ENCODE measurements around the gene HLA-A. TPM values are rescaled to one million over a fixed set of nuclear protein-coding genes. Genes with fewer than 3 reads are reported as not detected.

The HLA-A gene
- total and polyA plus RNA-seq, 2 experiments from 2014 or later, result 339 to 349 TPM

GRCh38 chr6:29968905-29969304 is 26.6 kb downstream of the HLA-A start:
- Histone ChIP-seq H3K4me2 (no peak overlapping the region), H3K4me3 (no peak overlapping the region), H3K4me1 (ENCODE audit: insufficient read depth) (peaks cover 26% of the 10 kb centered on the region), H2AFZ (no peak overlapping the region), H3K79me2 (no peaks in the 10 kb centered on the region), H3K9me3 (ENCODE audit: low read depth) (no peaks in the 10 kb centered on the region), H3K27me3 (peaks cover 17% of the 10 kb centered on the region), H4K20me1 (ENCODE audit: insufficient read depth, poor library complexity, severe bottlenecking) (no peaks in the 10 kb centered on the region), H3K9me2 (replicated peaks; ENCODE audit: insufficient read depth) (no peaks in the 10 kb centered on the region), H3K36me3 (replicated peaks; ENCODE audit: insufficient read depth, low read depth) (no peaks in the 10 kb centered on the region), H3K27ac (no peak overlapping the region)
- DNase-seq (ENCODE audit: low spot score), result no peak
- 96% methylated on average over 2 of the region's 2 CpGs for WGBS (ENCODE audit: low lambda C conversion rate, missing lambda C conversion rate)
- TF ChIP-seq CTCF (IDR thresholded peaks at IDR 0.05; ENCODE audit: poor library complexity), result no peak
- no peak for TF ChIP-seq EZH2phosphoT487 (IDR thresholded peaks at IDR 0.05; ENCODE audit: low read depth, severe bottlenecking, unreplicated experiment)
- no peak for TF ChIP-seq EZH2 (IDR thresholded peaks at IDR 0.05; ENCODE audit: borderline replicate concordance)

- no peaks in the 10 kb centered on the region for H3K79me2 ChIP-seq
Measured at GRCh38 chr6:29970711-29971110, 28.4 kb downstream of the HLA-A start.

GRCh38 chr6:29974901-29975560 is 32.7 kb downstream of the HLA-A start:
- H4K20me1 ChIP-seq (ENCODE audit: insufficient read depth, poor library complexity, severe bottlenecking), result no peaks in the 10 kb centered on the region
- no peak for DNase-seq (ENCODE audit: low spot score)
- H3K4me2 ChIP-seq, result peak overlapping the region; percentile 78
- H3K9me2 ChIP-seq (replicated peaks; ENCODE audit: insufficient read depth), result no peaks in the 10 kb centered on the region
- no peaks in the 10 kb centered on the region for H3K79me2 ChIP-seq
- WGBS (ENCODE audit: low lambda C conversion rate, missing lambda C conversion rate), result 20% methylated on average over 17 of the region's 17 CpGs
- H3K4me3 ChIP-seq, result no peak overlapping the region
- H3K36me3 ChIP-seq (replicated peaks; ENCODE audit: insufficient read depth, low read depth), result no peaks in the 10 kb centered on the region
- H3K27me3 ChIP-seq, result peaks cover 38% of the 10 kb centered on the region
- no peak overlapping the region for H2AFZ ChIP-seq
- peaks cover 13% of the 10 kb centered on the region for H3K4me1 ChIP-seq (ENCODE audit: insufficient read depth)
- H3K9me3 ChIP-seq (ENCODE audit: low read depth), result no peaks in the 10 kb centered on the region
- no peak for TF ChIP-seq CTCF (IDR thresholded peaks at IDR 0.05; ENCODE audit: poor library complexity)
- peak; percentile 79 for TF ChIP-seq EZH2 (IDR thresholded peaks at IDR 0.05; ENCODE audit: borderline replicate concordance)
- no peak for TF ChIP-seq EZH2phosphoT487 (IDR thresholded peaks at IDR 0.05; ENCODE audit: low read depth, severe bottlenecking, unreplicated experiment)
- H3K27ac ChIP-seq, result no peak overlapping the region

More at GRCh38 chr6:29970711-29971110, 28.4 kb downstream of the HLA-A start:
- Histone ChIP-seq H2AFZ (no peak overlapping the region), H3K27ac (no peak overlapping the region), H3K27me3 (peaks cover 34% of the 10 kb centered on the region), H3K9me2 (replicated peaks; ENCODE audit: insufficient read depth) (no peaks in the 10 kb centered on the region), H3K4me2 (no peak overlapping the region), H3K4me1 (ENCODE audit: insufficient read depth) (peaks cover 20% of the 10 kb centered on the region), H3K36me3 (replicated peaks; ENCODE audit: insufficient read depth, low read depth) (no peaks in the 10 kb centered on the region), H3K4me3 (no peak overlapping the region), H4K20me1 (ENCODE audit: insufficient read depth, poor library complexity, severe bottlenecking) (no peaks in the 10 kb centered on the region), H3K9me3 (ENCODE audit: low read depth) (no peaks in the 10 kb centered on the region)
- WGBS (ENCODE audit: low lambda C conversion rate, missing lambda C conversion rate), result 68% methylated on average over 2 of the region's 2 CpGs
- no peak for DNase-seq (ENCODE audit: low spot score)
- TF ChIP-seq CTCF (IDR thresholded peaks at IDR 0.05; ENCODE audit: poor library complexity), result no peak
- no peak for TF ChIP-seq EZH2 (IDR thresholded peaks at IDR 0.05; ENCODE audit: borderline replicate concordance)
- no peak for TF ChIP-seq EZH2phosphoT487 (IDR thresholded peaks at IDR 0.05; ENCODE audit: low read depth, severe bottlenecking, unreplicated experiment)
